Stimulated activated CD8-positive, alpha-beta memory T cell treated with anti-CD3 and anti-CD28 coated beads, Interleukin-15, amount 100 ng/mL, for 1 hour (primary cell): Measurements from ENCODE around the gene SYPL1.
A peak's percentile ranks its signal among the peaks of the same experiment; 100 is the strongest.

Source experiments
- DNase-seq: peaks from one replicate; pipeline ENCODE4 v3.0.0-alpha.2; 2020; ENCODE audit warnings: low read depth

Gene SYPL1

DNA sequence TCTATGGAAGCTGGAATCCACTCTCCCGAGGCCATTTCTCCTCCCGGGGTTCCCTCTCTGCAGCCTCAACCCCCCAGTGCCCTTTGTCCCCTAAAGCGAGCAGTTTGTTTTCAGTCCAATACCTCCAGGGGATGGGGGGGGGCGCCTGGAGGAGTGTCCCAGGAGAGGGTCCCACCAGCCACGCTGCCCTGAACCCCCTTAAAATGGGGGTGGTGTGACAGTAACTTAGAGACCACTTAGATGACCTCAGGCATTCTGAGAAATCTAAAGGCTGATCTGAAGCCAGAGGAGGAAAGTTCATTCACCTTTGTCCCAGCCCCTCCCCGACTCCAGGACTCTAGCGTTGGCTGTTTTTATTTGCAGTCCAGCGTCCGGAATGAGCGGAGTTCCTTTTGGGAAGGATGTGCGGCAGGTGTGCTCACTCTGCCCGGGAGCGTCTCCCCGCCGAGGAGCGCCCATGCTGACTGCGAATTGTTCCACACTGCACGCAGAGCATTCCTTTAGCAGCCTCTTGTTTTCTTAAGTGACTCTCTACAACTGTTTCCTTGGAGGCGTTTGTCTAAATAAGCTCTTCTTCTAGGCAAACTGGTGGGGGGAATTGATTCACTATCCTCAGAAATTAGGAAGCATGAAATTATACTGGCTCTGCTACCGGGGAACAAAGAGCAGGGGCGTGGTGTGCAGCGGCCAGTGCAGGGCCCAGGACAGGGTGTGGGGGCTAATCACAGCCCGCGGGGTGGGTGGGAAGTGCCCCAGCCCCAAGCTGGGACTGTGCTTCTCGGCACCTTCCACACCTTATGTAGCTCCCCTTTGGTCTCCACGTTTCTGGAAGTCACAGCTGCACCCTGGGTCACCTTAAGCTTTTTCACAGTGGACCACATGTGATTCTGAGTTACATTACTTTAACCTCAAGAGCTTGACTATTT, 46.3 kb downstream of the SYPL1 start:
- no peak for DNase-seq

DNA sequence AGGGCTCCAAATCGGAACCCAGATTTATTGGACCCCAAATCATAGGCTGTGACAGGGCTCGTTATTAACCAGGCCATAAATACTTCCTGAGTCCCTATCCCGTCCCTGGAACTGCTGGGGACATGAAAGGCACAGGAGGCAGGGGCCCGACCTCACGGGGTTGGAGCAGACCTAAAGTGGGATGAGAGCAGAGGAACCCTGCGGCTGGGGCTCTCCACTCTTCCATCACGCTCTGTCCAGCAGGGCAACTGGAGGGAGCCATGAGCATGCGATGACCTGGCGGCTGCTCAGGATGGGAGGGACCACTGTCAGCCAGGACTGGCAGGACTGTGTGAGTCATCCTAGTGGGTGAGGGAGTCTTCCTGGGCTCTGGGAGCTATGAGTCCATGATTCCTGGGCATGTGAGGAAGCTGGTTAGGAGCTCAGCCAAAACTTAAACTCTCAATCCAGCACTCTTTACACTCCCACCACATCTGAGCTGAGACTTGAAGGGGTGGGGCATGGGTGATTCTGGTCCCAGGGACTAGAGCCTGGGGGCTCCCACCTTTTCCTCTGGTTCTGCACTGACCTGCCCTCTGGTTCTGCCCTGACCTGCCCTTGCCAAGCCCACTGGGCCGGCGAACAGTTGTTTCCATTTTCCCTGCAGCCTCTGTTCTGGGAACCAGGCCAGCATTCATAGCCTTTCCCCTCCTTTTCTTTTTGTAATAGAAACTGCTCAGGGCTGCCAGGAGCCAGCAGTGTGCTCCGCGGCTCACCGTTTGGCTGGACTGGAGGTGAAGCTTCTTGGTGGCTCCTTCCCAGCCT, 47.1 kb downstream of the SYPL1 start:
- no peak for DNase-seq

DNA sequence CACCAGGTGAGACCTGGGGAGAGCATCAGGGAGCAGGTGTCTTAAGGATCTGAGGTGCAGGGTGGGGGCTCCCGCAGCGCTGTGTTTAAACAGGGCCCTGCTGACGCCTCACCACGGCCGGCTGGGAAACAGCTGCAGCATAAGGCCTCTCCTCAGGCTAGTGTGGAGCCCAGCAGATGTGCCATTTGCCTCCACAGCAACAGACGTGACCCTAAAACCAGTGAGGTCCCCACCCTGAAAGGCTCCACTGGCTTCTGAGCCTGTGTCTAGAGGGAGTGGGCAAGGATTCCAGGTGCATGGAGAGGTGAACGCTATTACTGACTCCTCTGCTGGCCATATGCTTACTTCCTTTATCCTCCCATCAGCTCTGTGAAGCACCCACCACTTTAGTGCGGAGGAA, 47.8 kb downstream of the SYPL1 start:
- DNase-seq, result no peak

DNA sequence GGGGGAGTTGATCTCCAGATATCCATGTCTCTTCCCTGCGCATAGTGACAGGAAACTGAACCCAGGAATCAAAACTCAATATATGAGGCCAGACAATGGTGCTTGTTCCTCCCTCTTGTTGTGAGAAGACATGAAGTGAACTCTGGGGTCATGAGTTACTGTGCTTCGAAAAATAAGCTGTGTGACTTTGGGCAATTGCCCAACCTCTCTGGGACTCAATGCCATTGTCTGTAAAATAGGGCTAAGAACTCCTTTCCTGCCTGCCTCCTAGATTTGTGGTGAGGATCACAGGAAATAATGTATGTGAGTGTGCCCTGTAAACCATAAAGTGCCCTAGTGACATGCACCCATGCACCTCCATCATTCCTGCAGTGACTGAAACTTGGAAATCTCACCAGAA, 48.4 kb downstream of the SYPL1 start:
- no peak for DNase-seq

DNA sequence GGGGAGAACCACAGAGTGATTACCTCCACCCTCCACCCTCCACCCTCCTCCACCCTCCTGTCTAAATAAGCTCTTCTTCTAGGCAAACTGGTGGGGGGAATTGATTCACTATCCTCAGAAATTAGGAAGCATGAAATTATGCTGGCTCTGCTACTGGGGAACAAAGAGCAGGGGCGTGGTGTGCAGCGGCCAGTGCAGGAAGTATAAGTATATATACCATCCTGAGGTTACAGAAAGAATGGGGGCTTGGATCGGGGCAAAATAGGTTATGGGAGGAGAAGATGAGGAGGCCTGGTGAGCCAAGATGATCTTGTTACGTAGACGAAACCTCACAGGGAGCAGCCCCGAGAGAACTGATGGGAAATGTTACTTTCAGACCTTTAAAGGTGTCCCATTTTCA, 49.1 kb downstream of the SYPL1 start:
- DNase-seq, result no peak

DNA sequence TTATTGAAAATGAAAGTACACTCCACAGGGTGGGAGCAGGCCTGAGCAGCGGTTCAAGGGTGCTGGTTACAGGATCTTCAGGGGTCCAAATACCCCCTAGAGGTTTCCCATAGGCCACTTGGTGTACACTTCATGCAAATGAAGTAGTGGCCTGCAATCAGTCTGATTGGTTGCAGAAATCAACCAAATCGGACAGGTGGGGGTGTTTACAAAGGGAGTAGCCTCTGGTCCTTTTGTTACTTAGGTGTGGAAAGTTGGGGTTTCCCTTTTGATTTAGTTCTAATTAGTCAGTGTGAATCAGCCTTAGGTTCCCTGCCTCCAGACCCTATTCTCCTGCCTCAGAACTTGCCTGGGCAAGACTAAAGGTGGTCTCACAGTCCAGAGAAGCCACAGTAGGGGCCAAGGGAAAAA, 49.6 kb downstream of the SYPL1 start:
- no peak for DNase-seq

DNA sequence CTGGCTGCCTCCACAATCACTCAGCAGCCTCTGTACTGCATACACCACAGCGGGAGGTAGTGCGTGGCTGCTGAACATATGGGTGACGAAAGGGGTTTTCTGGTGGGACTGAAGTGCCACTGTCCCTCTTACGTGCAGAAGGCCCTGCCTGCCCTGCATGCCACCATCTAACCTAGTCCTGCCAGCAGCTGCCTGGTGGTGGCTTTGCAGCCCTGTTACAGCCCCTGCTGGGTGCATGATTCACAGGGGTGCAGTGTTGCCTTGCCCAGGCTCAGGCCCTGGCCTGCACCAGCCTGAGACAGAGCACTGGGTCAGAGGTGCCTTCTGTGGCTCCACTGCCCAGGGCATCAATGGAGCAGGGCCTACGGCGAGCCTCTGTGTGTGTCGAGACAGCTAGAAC, 50.1 kb downstream of the SYPL1 start:
- DNase-seq, result no peak

DNA sequence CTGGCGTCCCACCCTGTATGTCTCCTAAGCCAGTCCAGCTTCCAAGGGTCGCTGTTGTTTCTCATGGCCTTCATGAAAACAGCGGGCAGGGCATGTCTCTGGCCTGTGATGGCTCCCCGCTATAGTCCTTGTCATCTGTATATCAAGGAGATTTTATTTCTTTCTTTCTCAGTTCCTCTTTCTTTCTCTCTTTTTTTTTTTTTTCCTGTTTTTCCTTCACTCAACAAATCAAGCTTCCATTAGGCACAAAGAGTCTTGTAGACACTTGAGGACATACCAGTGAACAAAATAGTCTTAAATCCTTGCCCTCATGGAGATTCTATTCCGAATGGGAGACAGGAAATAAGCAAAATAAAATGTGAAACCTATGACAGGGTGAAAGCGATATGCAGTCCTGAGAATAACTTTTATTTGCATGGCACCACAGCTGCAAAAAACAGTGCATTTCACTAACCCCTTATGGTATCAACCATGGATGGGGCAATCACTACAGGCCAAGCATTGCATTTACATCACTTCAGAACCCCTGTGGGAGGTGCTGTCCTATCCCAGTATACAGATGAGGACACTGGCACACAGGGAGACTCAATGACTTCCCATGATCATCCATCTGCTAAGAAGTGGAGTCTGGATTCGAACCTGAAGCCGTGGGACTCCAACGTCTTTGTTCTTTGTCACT, 50.7 kb downstream of the SYPL1 start:
- no peak for DNase-seq

DNA sequence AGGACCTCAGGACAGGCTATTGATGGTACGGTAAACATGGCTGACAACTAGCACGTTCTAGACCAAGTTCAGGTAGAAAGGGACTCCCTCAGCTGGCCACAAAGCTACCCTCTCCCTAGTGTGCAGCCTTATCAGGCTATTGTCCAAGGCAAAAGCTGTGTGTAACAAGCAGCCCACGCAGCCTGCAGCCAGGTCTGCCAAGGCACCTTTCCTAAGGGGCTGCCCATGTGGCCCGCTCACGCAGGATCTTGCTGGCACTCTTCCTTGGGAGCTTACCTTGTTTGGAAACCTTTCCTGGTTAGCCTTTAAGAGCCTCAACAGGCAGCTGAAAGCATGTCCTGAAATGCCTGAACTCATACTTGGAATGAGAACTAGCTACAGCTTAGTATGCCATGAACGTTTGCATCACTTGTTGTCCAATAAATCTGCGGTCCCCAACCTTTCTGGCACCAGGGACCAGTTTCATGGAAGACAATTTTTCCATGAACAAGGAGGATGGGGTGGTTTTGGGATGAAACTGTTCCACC, 51.7 kb downstream of the SYPL1 start:
- DNase-seq, result no peak

DNA sequence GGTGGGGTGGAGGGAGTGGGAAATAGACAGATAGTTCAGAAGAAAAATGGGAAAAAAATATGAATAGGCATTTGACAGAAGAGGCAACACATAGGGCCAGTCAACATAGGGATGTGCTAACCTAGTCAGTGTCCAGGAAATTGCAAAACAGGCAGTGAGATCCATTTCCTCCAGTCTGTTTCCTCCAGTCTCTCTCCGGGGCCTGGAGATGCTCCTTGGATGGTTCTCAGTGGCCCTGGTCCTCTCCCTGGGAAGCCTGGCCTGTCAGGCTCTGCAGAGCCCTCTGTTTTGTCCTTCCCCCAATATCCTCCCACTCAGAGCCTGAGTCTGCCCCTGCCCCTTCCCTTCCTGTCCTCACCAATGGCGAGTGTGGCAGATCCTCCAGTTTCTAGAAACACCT, 52.6 kb downstream of the SYPL1 start:
- no peak for DNase-seq

DNA sequence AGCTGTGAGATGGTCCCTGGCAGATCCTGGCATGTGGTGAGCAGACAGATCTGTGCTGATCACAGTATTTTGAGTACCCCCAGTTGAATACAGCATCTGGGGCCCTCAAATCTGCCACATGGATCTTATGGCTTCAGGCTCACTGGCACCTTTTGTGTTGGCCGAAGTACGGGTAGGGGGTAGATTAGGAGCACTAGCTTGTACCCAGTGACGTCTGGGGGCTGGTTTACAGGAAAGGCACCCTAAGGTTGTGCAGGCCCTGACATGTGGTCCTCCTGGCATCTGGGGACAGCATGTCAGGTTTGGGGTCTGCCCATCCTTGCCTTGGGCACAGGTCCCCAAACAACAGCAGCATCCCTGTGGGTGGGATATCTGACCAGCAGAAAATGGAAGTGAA, 53.2 kb downstream of the SYPL1 start:
- DNase-seq, result no peak

DNA sequence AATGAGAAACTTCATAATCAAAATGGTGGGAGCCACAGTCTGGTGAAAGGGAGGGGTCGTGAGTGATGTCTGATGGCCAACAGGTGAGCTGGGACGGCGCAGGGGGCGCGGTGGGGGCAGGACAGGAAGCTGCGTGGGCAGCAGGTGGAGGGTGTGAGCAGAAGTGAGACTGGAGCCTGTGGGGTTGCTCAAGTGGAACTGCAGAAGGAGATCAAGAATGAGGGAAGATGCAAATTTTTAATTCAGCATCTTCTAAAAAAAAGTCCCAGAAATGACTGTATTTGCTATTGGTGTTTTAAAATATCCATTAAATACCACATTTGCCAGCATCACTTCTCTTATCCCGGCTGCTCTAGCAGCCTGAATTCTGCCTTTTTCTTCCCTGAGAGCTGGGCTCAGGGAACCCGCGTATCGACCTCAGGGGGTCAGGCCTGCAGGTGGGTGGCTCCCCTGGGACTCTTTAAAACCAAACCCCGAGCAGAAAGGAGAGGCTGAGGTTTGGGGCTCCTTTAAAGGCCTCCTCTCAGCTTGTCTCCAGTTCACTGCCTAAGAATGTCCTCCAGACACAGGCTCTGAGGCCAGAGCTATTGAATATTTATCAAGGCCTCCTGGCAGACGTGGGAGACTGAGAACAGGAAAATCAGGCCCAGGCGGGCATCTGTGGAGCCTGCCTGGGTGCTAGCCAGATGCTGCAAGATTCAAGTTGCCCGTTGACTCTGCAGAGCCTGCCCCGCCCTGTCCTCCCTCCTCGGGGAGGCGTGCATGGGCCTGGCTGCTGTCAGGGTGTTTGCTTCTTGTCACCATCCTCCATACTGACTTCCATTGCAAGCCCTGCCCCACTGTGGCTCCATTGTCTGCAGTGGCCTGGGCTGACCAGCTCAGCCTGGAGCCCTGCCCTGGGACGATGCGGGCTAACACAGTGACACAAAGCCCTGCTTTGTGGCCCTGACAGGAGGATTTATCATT, 53.9 kb downstream of the SYPL1 start:
- no peak for DNase-seq

DNA sequence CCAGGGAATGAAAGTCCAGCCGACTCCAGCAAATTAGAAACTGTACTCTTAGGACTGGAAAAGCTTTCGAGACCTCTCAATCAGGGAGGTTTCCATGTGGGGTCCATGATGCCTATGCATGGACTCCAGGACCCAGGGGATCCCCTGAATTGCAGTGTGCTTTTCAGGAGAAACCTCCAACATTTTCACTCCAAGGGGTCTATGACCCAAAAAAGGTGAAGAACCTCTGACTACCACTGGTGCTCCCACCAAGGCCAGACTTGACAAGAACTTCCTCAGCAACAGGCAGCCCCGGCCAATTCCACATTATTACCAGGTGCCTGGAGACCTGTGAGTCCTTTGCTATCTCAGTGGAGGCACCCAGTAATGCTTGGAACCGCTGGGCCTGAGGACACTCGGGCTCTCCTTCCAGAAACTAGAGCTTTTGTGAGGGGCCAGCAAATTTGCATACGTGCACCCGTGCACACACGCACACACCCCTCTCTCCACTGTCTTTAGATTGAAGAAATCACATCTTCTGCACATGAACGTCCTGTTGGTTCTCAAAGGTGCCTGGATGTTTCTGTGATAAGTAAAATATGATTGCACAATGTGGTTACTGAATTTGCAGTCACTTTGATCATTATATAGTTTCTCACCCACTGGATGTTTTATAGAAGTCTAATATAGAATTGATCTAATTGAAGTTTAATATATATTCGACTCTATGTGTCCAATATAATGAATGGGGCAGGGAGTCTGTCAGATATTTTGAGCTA, 54.7 kb downstream of the SYPL1 start:
- DNase-seq, result no peak

DNA sequence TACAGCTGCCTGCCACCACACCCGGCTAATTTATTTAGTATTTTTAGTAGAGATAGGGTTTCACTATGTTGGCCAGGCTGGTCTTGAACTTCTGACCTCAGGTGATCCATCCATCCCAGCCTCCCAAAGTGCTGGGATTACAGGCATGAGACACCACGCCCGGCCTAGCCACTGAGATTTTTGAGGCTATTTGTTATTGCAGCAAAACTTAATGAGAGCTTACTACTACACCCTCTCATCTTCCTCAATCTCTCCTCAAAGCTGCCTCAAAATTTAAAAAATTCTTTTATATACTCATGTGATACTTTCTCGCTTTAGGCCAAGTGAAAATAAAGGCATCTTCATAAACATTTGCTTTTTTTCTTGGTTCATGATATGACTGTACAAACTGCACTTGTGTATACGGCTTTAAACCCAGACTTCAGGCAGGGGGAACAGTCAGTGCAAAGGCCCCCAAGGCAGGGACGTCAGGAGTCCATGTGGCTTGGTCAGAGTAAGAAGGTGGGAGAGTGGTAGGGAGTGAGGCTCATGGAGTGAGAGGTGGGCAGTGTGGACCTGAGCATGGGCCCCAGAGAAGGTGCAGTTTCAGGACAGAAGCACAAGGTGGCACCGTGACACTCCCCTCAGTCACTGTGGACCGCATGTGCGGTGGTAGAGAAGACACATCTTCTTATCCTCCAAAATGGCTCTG, 55.5 kb downstream of the SYPL1 start:
- peak; percentile 41 for DNase-seq

DNA sequence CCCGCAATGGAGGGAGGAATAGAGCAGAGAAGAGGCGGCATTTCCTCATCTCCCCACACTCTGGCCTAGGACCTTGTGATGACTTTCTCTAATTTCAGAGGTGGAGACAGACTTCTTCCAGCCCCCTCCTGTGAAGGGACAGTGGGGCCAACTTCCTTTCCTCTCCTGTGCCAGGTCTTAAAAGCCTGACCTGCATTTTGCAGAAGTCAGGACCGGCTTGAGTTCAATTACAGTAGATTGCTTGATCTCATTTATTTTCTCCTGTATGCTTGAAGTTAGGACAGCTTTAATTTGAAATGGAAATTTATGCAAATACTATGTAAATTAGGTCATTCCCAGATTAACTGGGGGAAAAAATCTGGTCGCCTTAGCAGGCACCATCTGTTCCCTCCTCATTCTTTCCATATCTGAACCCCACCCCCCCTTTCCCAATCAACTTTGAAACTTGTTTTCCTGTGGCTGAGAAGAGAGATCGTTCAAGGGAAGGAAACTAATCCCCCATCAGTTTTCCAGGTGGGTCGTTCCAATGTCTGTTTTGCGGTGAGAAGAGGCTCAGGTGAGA, 57.1 kb downstream of the SYPL1 start:
- no peak for DNase-seq

DNA sequence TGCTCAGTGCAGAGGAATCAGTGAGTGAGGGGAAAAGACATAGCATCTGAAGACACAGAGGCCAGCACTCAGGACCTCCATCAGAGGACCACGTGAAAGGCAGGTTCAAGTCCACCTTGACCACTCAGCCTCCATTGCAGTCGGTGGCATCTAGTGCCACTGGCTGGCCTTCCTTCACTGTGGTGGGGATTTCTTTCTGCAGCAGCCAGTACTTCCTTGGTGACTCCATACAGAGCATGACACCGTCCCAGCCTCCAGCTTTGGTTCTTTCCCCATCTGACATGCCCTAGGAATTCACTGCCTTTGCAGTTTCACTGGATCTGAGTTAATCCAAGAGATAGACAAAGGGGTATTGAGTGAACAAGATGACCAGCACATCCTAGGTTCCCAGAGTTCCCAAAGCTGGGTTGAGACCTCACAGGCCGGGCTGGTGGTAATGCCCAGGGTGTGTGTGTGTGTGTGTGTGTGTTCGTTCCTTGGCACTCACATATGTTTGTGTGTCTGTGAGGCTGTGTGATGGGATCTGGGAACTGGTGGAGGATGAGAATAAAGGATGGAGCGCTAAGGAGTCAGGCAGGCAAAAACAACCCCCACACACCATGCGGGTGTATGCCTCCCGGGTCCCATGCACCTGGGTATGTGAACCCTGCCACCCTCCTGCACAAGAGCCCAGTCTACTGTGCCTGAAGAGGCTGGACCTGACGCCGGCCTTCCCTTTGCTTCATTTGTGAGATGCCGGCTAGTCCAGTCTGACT, 57.8 kb downstream of the SYPL1 start:
- DNase-seq, result no peak

DNA sequence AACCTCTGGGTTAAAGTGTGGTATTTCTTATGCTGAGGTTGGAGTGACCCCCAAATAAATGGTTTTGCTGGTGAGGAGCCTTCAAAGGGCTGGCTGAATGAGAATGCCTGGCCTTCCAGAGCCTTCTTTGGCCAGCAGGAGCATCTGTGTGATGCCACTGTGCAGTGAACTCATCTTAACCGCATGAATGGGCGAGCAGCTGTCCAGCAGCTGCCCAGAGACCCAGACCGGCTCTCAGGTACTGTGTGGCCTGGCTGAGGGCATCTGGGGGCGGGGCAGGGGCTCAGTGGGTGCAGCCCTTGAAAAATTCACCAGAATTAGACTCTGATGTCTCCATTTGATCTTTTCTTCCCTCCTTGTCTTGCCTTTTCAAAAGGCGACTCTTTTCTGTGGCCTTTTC, 59.0 kb downstream of the SYPL1 start:
- no peak for DNase-seq

DNA sequence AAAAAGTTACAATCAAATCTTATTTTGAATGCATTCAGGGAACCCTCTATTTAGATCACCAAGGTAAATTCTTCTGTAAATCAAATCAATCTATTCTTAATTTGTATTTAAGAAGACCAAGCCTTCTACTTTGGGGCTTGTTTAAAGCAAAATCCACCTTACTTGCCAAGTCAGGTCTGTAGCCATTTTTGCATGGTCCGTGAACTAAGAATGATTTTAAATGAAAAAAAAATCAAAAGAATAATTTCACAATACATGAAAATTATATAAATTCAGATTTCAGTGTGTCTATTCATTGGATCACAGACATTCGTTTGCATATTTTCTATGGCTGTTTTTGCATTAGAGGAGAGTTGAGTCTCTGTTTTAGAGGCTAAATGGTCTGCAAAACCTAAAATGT, 59.4 kb downstream of the SYPL1 start:
- no peak for DNase-seq

DNA sequence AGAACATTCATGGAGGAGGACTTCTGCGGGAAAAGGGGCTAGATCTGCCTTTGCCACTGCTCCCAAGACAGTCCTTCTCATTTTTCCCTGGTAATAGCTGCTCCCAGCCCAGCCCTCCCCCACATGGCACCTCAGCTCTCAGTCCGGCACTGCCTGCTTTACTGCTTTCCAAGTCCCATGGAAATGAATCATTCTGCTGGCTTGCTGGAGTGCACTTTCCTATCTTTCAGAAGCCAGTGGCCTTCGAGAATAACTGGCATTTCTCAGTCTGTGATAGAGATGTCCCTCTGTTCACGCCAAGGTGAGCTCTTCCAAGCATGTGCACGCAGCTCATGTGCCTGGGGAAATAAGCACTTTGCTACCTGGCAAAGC, 61.4 kb downstream of the SYPL1 start:
- DNase-seq, result no peak
